HEK293 (cell line): ENCODE results near the gene THSD4.

Experiments
- CTCF ChIA-PET: fragments of 350-600 bp; formaldehyde crosslinking; extraction: SDS; loops from one replicate; lab custom pipeline; 2021; ENCODE audit warnings: antibody characterized with exemption; lab: Yijun Ruan, JAX
- POLR2A ChIA-PET: fragments of 300-600 bp; formaldehyde crosslinking; extraction: SDS; loops from one replicate; lab custom pipeline; 2020; ENCODE audit warnings: antibody characterized with exemption, inconsistent platforms; lab: Yijun Ruan, JAX
- H3K27ac ChIP-seq: fragments of 200-500 bp; sonication (Bioruptor generic); 2 replicates; pipeline ENCODE4 v1.5.1; 2014; ENCODE audit warnings: low read depth, low read length, control low read depth, inconsistent platforms; ENCODE audit errors: extremely low read depth
- H3K36me3 ChIP-seq, 2 experiments: fragments of 200-500 bp in 1 of 2; sonication (Bioruptor generic) in 1 of 2; 1 replicate in 1 of 2; 2 replicates in 1 of 2; pipeline ENCODE4 v1.5.1; 2014 to 2017; ENCODE audit warnings: inconsistent platforms in 2 of 2, low read length in 2 of 2; ENCODE audit not compliant: control insufficient read depth in 2 of 2, insufficient read depth in 1 of 2
- H3K4me1 ChIP-seq: fragments of 200-500 bp; sonication (Bioruptor generic); 2 replicates; pipeline ENCODE4 v1.5.1; 2014; ENCODE audit warnings: mild to moderate bottlenecking, low read length, inconsistent platforms; ENCODE audit not compliant: control insufficient read depth, insufficient read depth
- H3K4me3 ChIP-seq: 2 replicates; pipeline ENCODE4 v1.5.1; 2011; ENCODE audit warnings: low read depth, mild to moderate bottlenecking, control low read depth, low read length, moderate library complexity
- H3K9me3 ChIP-seq: fragments of 200-500 bp; sonication (Bioruptor generic); 2 replicates; pipeline ENCODE4 v1.5.1; 2014; ENCODE audit warnings: low read depth, low read length, inconsistent platforms; ENCODE audit not compliant: control insufficient read depth, insufficient read depth
- ATF2 ChIP-seq: fragments of 450-650 bp; formaldehyde crosslinking; IDR thresholded peaks from 2 replicates; pipeline ENCODE4 v1.5.1; 2016; ENCODE audit warnings: missing biosample characterization, missing genetic modification characterization, low read depth
- IKZF3 ChIP-seq: fragments of 450-650 bp; IDR thresholded peaks from 2 replicates; pipeline ENCODE4 v1.5.0; 2018; ENCODE audit warnings: missing biosample characterization, mild to moderate bottlenecking, missing genetic modification characterization, moderate library complexity
- PRDM1 ChIP-seq: fragments of 450-650 bp; formaldehyde crosslinking; IDR thresholded peaks from 2 replicates; pipeline ENCODE4; 2016; ENCODE audit warnings: missing biosample characterization, missing genetic modification characterization
- SETDB1 ChIP-seq: IDR thresholded peaks from one replicate; pipeline ENCODE4 v1.6.1; 2017; ENCODE audit warnings: mild to moderate bottlenecking, low read length, moderate library complexity, mixed read lengths; ENCODE audit not compliant: insufficient read length
- YY1 ChIP-seq: fragments of 450-650 bp; formaldehyde crosslinking; IDR thresholded peaks from 2 replicates; pipeline ENCODE4 v1.5.1; 2018; ENCODE audit warnings: missing biosample characterization, missing genetic modification characterization
- ZBTB48 ChIP-seq: fragments of 450-650 bp; formaldehyde crosslinking; IDR thresholded peaks from 2 replicates; pipeline ENCODE4 v1.5.1; 2016; ENCODE audit warnings: missing biosample characterization, missing genetic modification characterization
- ZBTB49 ChIP-seq: fragments of 450-650 bp; formaldehyde crosslinking; IDR thresholded peaks from 2 replicates; pipeline ENCODE4 v1.5.1; 2016; ENCODE audit warnings: missing biosample characterization, missing genetic modification characterization, low read depth
- ZBTB6 ChIP-seq: fragments of 450-650 bp; formaldehyde crosslinking; IDR thresholded peaks from 2 replicates; pipeline ENCODE4 v1.5.1; 2017; ENCODE audit warnings: missing biosample characterization, missing genetic modification characterization
- ZNF140 ChIP-seq: fragments of 450-650 bp; formaldehyde crosslinking; IDR thresholded peaks from 2 replicates; pipeline ENCODE4 v1.5.1; 2016; ENCODE audit warnings: missing biosample characterization, missing genetic modification characterization
- ZNF274 ChIP-seq, 2 experiments: fragments of 200-500 bp in 1 of 2; fragments of 450-650 bp in 1 of 2; sonication (Bioruptor generic) in 1 of 2; formaldehyde crosslinking in 1 of 2; IDR thresholded peaks; 2 replicates each; pipeline versions ENCODE4 v1.5.1 to v1.6.1; 2014 to 2016; ENCODE audit warnings: borderline replicate concordance in 1 of 2, inconsistent platforms in 1 of 2, low read length in 1 of 2, missing biosample characterization in 1 of 2, missing genetic modification characterization in 1 of 2
- ZNF394 ChIP-seq: fragments of 450-650 bp; formaldehyde crosslinking; IDR thresholded peaks from 2 replicates; pipeline ENCODE4 v1.5.1; 2016; ENCODE audit warnings: missing biosample characterization, missing genetic modification characterization, mild to moderate bottlenecking, moderate library complexity, borderline replicate concordance
- ZNF513 ChIP-seq: fragments of 450-650 bp; IDR thresholded peaks from 2 replicates; pipeline ENCODE4 v1.5.1; 2018; ENCODE audit warnings: missing biosample characterization, missing genetic modification characterization
- ZNF529 ChIP-seq: fragments of 450-650 bp; formaldehyde crosslinking; IDR thresholded peaks from 2 replicates; pipeline ENCODE4 v1.5.1; 2017; ENCODE audit warnings: missing genetic modification characterization, missing biosample characterization; ENCODE audit not compliant: insufficient replicate concordance
- ZNF548 ChIP-seq: fragments of 450-650 bp; formaldehyde crosslinking; IDR thresholded peaks from 2 replicates; pipeline ENCODE4 v1.5.1; 2016; ENCODE audit warnings: missing biosample characterization, missing genetic modification characterization
- ZNF610 ChIP-seq: fragments of 450-650 bp; formaldehyde crosslinking; IDR thresholded peaks from 2 replicates; pipeline ENCODE4 v1.5.1; 2016; ENCODE audit warnings: missing biosample characterization, missing genetic modification characterization, borderline replicate concordance
- ZNF624 ChIP-seq: fragments of 450-650 bp; formaldehyde crosslinking; IDR thresholded peaks from 2 replicates; pipeline ENCODE4 v1.5.1; 2017; ENCODE audit warnings: missing biosample characterization, missing genetic modification characterization

The THSD4 gene

DNA sequence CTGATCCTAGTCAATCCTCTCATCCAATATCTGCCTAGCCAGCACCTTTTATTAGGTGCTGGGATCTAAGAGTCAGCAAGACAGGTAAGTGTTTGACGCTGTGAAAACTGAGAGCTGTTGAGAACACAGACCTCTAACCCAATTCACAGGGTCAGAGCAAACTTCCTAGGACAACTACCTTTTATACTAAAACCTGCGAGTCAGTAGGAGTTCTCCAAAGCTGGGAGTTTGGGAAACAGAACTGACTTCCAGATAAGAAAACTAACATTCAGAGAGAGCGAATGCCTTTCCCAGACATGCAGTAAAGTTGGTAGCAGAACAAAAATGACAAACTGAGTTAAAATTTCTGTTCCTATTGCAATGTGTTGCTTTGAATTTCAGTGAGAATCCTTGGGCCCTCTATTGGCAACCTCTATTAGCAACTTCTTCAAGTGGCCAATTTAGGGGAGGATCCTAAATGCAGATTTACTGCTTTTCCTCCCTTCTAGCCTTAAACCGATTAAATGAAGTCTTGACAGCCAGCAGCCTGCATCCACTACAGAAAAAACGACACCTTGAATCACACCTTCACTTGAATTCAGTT lies 706.4 kb downstream of the THSD4 start:
- TF ChIP-seq SETDB1 (peak; percentile 70), ZNF274 (IDR thresholded peaks at IDR 0.05; ENCODE audit: low read length) (peak; percentile 61; the same call in 1 of the 2 replicates), ZNF274 (tag by site-specific recombination; IDR thresholded peaks at IDR 0.05; ENCODE audit: borderline replicate concordance) (peak; percentile 85; the same call in 1 of the 2 replicates), ZNF548 (tag by site-specific recombination) (no peak)
- H3K4me1 ChIP-seq = no peaks in the 10 kb centered on the region
- ChIA-PET CTCF (no interaction called here), POLR2A (no interaction called here)
- no peak overlapping the region for H3K27ac ChIP-seq
- H3K36me3 ChIP-seq = peaks cover 2 to 29% of the 10 kb centered on the region in 2 experiments; a peak in 2 of 3 replicates
- no peak overlapping the region for H3K4me3 ChIP-seq
- peaks cover 7% of the 10 kb centered on the region for H3K9me3 ChIP-seq

GRCh38 chr15:71822890-71823630 lies 707.8 kb downstream of the THSD4 start:
- H3K36me3 ChIP-seq = peaks cover 6 to 43% of the 10 kb centered on the region in 2 experiments; a peak in 2 of 3 replicates
- ChIA-PET CTCF (interaction anchor here (0.6 kb wide), 1 partner anchor 153 kb away, joined by 3 read pairs; no protein-coding TSS in a partner anchor), POLR2A (no interaction called here)
- H3K9me3 ChIP-seq = peaks cover 7% of the 10 kb centered on the region
- no peak overlapping the region for H3K27ac ChIP-seq
- no peaks in the 10 kb centered on the region for H3K4me1 ChIP-seq
- H3K4me3 ChIP-seq = no peak overlapping the region
- no peak for TF ChIP-seq ZBTB48 (tag by site-specific recombination)
- TF ChIP-seq ZNF513 = no peak
- TF ChIP-seq YY1 (tag by site-specific recombination) = no peak
- no peak for TF ChIP-seq IKZF3 (tag by site-specific recombination)
- no peak for TF ChIP-seq ZNF394 (tag by site-specific recombination)
- peak; percentile 99 for TF ChIP-seq ZNF529 (tag by site-specific recombination)

DNA sequence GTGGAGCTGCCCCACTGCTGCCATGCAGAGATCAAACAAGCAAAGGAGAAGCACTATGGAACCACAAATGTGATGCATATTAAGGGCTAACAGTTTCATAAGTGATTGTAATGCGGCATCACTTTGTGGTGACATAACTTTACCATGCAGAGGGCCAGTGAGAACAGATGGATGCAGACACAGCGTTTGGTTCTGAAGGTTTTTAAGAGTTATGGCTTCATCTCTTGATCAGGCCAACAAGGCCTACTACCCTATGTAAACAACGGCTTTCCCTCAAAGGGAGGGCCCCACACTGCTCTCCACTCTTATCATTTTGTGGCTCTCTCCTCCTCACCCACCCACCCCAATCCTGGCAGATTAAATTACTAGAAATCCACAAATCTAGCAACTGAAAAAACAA lies 708.5 kb downstream of the THSD4 start:
- POLR2A ChIA-PET = no interaction called here
- Histone ChIP-seq H3K4me1 (no peaks in the 10 kb centered on the region), H3K36me3 (peaks cover 6 to 51% of the 10 kb centered on the region in 2 experiments; a peak in 2 of 3 replicates)

GRCh38 chr15:71825021-71825730 lies 709.9 kb downstream of the THSD4 start:
- H3K36me3 ChIP-seq = peaks cover 6 to 64% of the 10 kb centered on the region in 2 experiments; a peak in 2 of 3 replicates
- POLR2A ChIA-PET = no interaction called here
- TF ChIP-seq ZNF140 (tag by site-specific recombination) (no peak), ZNF610 (no peak), ZBTB49 (tag by site-specific recombination) (no peak), PRDM1 (no peak), ATF2 (tag by site-specific recombination) (no peak), ZNF624 (tag by site-specific recombination) (no peak)

More for the DNA sequence above, 708.5 kb downstream of the THSD4 start:
- CTCF ChIA-PET = no interaction called here
- no peak overlapping the region for H3K4me3 ChIP-seq
- no peak overlapping the region for H3K27ac ChIP-seq
- TF ChIP-seq ZBTB6 (tag by site-specific recombination) = no peak
- H3K9me3 ChIP-seq = peaks cover 7% of the 10 kb centered on the region

More at GRCh38 chr15:71825021-71825730, 709.9 kb downstream of the THSD4 start:
- Histone ChIP-seq H3K4me3 (no peak overlapping the region), H3K4me1 (no peaks in the 10 kb centered on the region), H3K27ac (no peak overlapping the region), H3K9me3 (peaks cover 7% of the 10 kb centered on the region)
- CTCF ChIA-PET = interaction anchor here (0.7 to 0.8 kb wide), 3 partner anchors 24 to 353 kb away, joined by 3 read pairs; no protein-coding TSS in a partner anchor
